GM23248 (cell line): ENCODE measurements around the gene TMED5. TPM values are rescaled to one million over a fixed set of nuclear protein-coding genes. Genes with fewer than 3 reads are reported as not detected.

Experiments used
- DNase-seq: peaks from one replicate; pipeline ENCODE4 v3.0.0-alpha.2; 2015
- H2AFZ ChIP-seq: fragments of 200-600 bp; sonication (generic); 2 replicates; pipeline ENCODE4 v1.6.1; 2016; ENCODE audit warnings: antibody characterized with exemption
- H3F3A ChIP-seq: fragments of 200-600 bp; sonication (generic); 2 replicates; pipeline ENCODE4 v1.6.1; 2016; ENCODE audit warnings: mild to moderate bottlenecking, antibody characterized with exemption, mixed run types; ENCODE audit not compliant: insufficient read depth
- H3K27ac ChIP-seq: fragments of 200-600 bp; sonication (generic); 2 replicates; pipeline ENCODE4 v1.5.1; 2016; ENCODE audit warnings: mild to moderate bottlenecking
- H3K27me3 ChIP-seq: fragments of 200-600 bp; sonication (generic); replicated peaks from 2 replicates; pipeline ENCODE4 v1.6.1; 2016; ENCODE audit warnings: mild to moderate bottlenecking; ENCODE audit not compliant: insufficient read depth
- H3K36me3 ChIP-seq: fragments of 200-600 bp; sonication (generic); 2 replicates; pipeline ENCODE4 v1.6.1; 2016; ENCODE audit warnings: low read depth, mild to moderate bottlenecking
- H3K4me1 ChIP-seq: fragments of 200-600 bp; sonication (generic); 2 replicates; pipeline ENCODE4 v1.6.1; 2016; ENCODE audit warnings: mild to moderate bottlenecking; ENCODE audit not compliant: insufficient read depth
- H3K4me2 ChIP-seq: fragments of 200-600 bp; sonication (generic); one replicate; pipeline ENCODE4 v1.6.1; 2016; ENCODE audit warnings: mild to moderate bottlenecking; ENCODE audit not compliant: unreplicated experiment
- H3K4me3 ChIP-seq: fragments of 200-600 bp; sonication (generic); 2 replicates; pipeline ENCODE4 v1.5.1; 2016; ENCODE audit warnings: mild to moderate bottlenecking
- H3K79me2 ChIP-seq: fragments of 200-600 bp; sonication (generic); 2 replicates; pipeline ENCODE4 v1.6.1; 2016; ENCODE audit warnings: mild to moderate bottlenecking; ENCODE audit not compliant: insufficient read depth
- H3K9ac ChIP-seq: fragments of 200-600 bp; sonication (generic); 2 replicates; pipeline ENCODE4 v1.6.1; 2016; ENCODE audit warnings: mild to moderate bottlenecking
- H3K9me2 ChIP-seq: fragments of 200-600 bp; sonication (generic); 2 replicates; pipeline ENCODE4 v1.6.1; 2016; ENCODE audit warnings: mixed run types, mild to moderate bottlenecking, moderate library complexity; ENCODE audit not compliant: insufficient read depth
- H3K9me3 ChIP-seq: fragments of 200-600 bp; sonication (generic); one replicate; pipeline ENCODE4 v1.6.1; 2017; ENCODE audit warnings: low read depth
- H4K20me1 ChIP-seq: fragments of 200-600 bp; sonication (generic); 2 replicates; pipeline ENCODE4 v1.6.0; 2016; ENCODE audit not compliant: insufficient read depth
- EZH2 ChIP-seq: fragments of 200-600 bp; sonication (generic); IDR thresholded peaks from 2 replicates; pipeline ENCODE4 v1.6.1; 2018; ENCODE audit warnings: antibody characterized with exemption, mild to moderate bottlenecking; ENCODE audit not compliant: insufficient read depth, poor library complexity, severe bottlenecking
- EZH2phosphoT487 ChIP-seq: fragments of 200-600 bp; sonication (generic); IDR thresholded peaks from 2 replicates; pipeline ENCODE4 v1.6.1; 2018; ENCODE audit warnings: antibody characterized with exemption, moderate library complexity, mild to moderate bottlenecking, low read depth; ENCODE audit not compliant: insufficient read depth
- WGBS, 2 experiments: methylation state at CpG; one replicate each; pipeline ENCODE4 v1.1.6; 2015 to 2017; ENCODE audit warnings: low lambda C conversion rate in 2 of 2, low coverage in 1 of 2; ENCODE audit errors: missing lambda C conversion rate in 2 of 2; 5-methylcytosine and 5-hydroxymethylcytosine counted together
- in situ Hi-C: fragments of 300-500 bp; cut with MboI; formaldehyde crosslinking; loops from 2 replicates; pipeline ENCODE4 v1.15.0; 2020
- polyA plus RNA-seq: library from polyadenylated mRNA; unstranded; fragments of >200 nt; fragmentation: Nextera tagmentation; extraction: Ambion mirVana; gene quantifications from 2 replicates; pipeline ENCODE4 v1.2.1, GENCODE V29; 2016
- total RNA-seq: library from RNA; depleted of rRNA; stranded (reverse); fragments of >200 nt; shearing (Covaris generic); gene quantifications from 2 replicates; pipeline ENCODE4 v1.2.3, GENCODE V29; 2014

Gene TMED5
- total and polyA plus RNA-seq, 2 experiments from 2014 or later = 39.0 to 49.2 TPM

DNA sequence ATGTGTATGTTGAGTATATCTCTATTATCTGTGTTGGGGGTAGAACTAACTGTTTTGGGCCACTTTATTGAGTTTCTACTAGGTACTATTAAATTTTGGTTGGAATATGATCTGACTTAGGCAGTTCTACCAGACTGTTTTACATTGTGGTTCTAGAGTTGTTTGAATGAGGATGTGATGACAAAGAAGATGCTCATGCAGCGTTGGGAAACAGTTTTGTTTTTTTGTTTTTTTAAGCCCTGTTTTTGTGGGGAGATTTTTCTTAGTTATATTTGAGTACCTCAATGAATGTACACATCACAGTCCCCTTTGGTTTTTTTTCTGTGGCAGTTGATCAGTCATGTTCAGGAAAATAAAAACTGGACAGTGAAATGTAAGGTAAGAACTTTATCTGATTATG, 40.1 kb downstream of the TMED5 start:
- Histone ChIP-seq H3F3A (peaks cover 10% of the 10 kb centered on the region), H3K36me3 (peaks cover 27% of the 10 kb centered on the region), H2AFZ (no peak overlapping the region), H3K4me2 (no peak overlapping the region), H3K79me2 (0 out of 2 replicates have a peak, but pooled peaks cover 3% of the 10 kb centered on the region), H3K27ac (no peak overlapping the region), H3K9me3 (no peaks in the 10 kb centered on the region), H3K9me2 (no peaks in the 10 kb centered on the region), H3K9ac (no peak overlapping the region), H3K4me1 (no peaks in the 10 kb centered on the region), H4K20me1 (no peaks in the 10 kb centered on the region), H3K27me3 (no peaks in the 10 kb centered on the region), H3K4me3 (no peak overlapping the region)
- WGBS, 2 experiments = 60 to 84% methylated on average over 1 of the region's 1 CpG
- peak; percentile 22 for DNase-seq
- TF ChIP-seq EZH2phosphoT487 (no peak), EZH2 (no peak)
- in situ Hi-C loops = no loop called here

DNA sequence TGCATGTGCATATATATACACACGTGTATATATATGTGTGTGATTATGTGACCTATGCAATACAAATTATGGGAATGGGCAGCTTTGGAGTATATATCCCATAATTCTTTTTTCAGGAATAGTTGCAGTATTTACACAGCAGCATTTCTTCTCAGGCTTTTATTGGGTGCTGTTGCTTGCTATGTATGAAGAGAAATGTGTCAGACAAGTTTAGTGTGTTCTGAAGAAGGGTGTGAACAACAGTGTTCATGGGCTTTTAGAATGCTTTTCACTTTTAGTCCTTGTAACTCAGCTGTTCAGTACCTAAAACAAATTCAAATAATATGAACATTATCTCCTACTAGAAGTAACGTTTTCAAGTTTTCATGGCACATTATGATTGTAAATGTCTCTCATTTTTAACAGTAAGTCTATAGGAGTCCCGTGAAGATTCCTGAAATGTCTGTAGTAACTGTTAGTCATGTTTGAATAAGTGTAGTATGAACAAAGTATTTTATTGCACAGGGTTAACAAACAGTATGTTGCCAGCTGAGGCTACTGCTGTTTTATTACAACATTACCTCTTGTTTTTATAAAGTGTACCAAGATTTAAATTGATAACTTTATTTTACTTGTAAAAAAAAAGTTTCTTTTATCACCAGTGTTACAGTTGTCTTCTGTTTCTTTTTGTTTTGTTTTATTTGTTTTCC, 42.5 kb downstream of the TMED5 start:
- no peaks in the 10 kb centered on the region for H3K9me2 ChIP-seq
- H2AFZ ChIP-seq = no peak overlapping the region
- H3K4me1 ChIP-seq = no peaks in the 10 kb centered on the region
- H3K4me3 ChIP-seq = no peak overlapping the region
- no peaks in the 10 kb centered on the region for H3K79me2 ChIP-seq
- no peak for TF ChIP-seq EZH2
- no peak for TF ChIP-seq EZH2phosphoT487
- H3K4me2 ChIP-seq = no peak overlapping the region
- WGBS, 2 experiments = 64 to 69% methylated on average over 3 of the region's 3 CpGs
- H3K9ac ChIP-seq = no peak overlapping the region
- in situ Hi-C loops = no loop called here
- H3K27me3 ChIP-seq = no peaks in the 10 kb centered on the region
- DNase-seq = no peak
- H3F3A ChIP-seq = peaks cover 4% of the 10 kb centered on the region; the same call in 1 of the 2 replicates
- H3K9me3 ChIP-seq = no peaks in the 10 kb centered on the region
- H3K36me3 ChIP-seq = peaks cover 33% of the 10 kb centered on the region
- H4K20me1 ChIP-seq = no peaks in the 10 kb centered on the region
- no peak overlapping the region for H3K27ac ChIP-seq

DNA sequence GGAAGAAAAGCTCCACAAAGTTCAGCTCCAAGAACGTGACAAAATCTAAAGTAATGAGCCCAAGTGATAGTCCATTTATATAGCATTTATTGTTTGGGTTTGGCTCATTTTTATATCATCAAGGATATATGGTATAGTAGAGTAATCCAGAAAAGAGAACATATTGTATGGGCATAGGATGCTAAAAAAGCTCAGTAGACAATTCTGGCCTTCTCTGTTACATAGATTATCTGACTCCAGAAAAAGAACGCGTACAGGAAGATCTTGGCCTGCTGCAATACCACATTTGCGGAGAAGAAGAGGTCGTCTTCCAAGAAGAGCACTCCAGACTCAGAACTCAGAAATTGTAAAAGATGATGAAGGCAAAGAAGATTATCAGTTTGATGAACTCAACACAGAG, 43.8 kb downstream of the TMED5 start:
- no peaks in the 10 kb centered on the region for H4K20me1 ChIP-seq
- H2AFZ ChIP-seq = no peak overlapping the region
- H3K27ac ChIP-seq = no peak overlapping the region
- WGBS, 2 experiments = 79 to 85% methylated on average over 5 of the region's 5 CpGs
- no peak overlapping the region for H3K9ac ChIP-seq
- H3K79me2 ChIP-seq = no peaks in the 10 kb centered on the region
- no peaks in the 10 kb centered on the region for H3K9me2 ChIP-seq
- no peak overlapping the region for H3K4me3 ChIP-seq
- no peaks in the 10 kb centered on the region for H3K27me3 ChIP-seq
- H3K4me2 ChIP-seq = no peak overlapping the region
- peaks cover 3% of the 10 kb centered on the region; the same call in 1 of the 2 replicates for H3F3A ChIP-seq
- TF ChIP-seq EZH2 (no peak), EZH2phosphoT487 (no peak)
- in situ Hi-C loops = no loop called here
- DNase-seq = no peak
- H3K36me3 ChIP-seq = peaks cover 33% of the 10 kb centered on the region
- H3K9me3 ChIP-seq = no peaks in the 10 kb centered on the region
- no peaks in the 10 kb centered on the region for H3K4me1 ChIP-seq

- Histone ChIP-seq H3K9me2 (no peaks in the 10 kb centered on the region), H3K4me1 (no peaks in the 10 kb centered on the region), H3K79me2 (no peaks in the 10 kb centered on the region), H3K4me3 (no peak overlapping the region), H3K27me3 (no peaks in the 10 kb centered on the region), H3K9me3 (no peaks in the 10 kb centered on the region), H3K9ac (no peak overlapping the region), H2AFZ (no peak overlapping the region), H3F3A (no peaks in the 10 kb centered on the region), H3K4me2 (no peak overlapping the region), H3K27ac (no peak overlapping the region), H3K36me3 (peaks cover 24% of the 10 kb centered on the region), H4K20me1 (no peaks in the 10 kb centered on the region)
- no peak for TF ChIP-seq EZH2phosphoT487
- no peak for TF ChIP-seq EZH2
- in situ Hi-C loops = no loop called here
- no peak for DNase-seq
These were observed 47.6 kb downstream of the TMED5 start for GRCh38 chr1:93132638-93133037.
